Measurements from ENCODE around the gene SLC25A47. TPM values are rescaled to one million over a fixed set of nuclear protein-coding genes. Genes with fewer than 3 reads are reported as not detected.
A peak's percentile ranks its signal among the peaks of the same experiment; 100 is the strongest.

SLC25A47 gene
- total and polyA plus RNA-seq, 2 of the 4 experiments (the other 2 are of a cell fraction), result not detected

DNA sequence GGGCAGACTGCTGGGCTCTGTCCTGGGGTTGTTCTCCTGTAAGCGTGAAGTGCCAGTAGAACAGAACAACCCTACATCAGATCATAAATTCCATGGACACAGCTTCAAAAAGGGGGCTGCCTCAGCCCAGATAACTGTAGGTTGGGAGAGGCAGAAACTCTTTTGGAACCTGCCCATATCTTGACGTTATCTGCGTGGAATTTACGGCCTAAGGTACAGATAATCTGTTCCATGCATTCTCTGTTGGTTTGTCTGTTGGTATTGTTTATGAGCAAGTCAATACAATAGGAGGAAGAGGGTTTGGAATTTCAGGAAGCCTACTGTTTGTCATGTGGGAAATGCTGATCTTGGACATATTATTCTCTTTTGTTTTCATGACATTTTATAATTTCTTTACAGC is 36.7 kb downstream of the SLC25A47 start:
- Histone ChIP-seq H2BK20ac (ENCODE audit: low read depth, low read length) (no peak overlapping the region), H2AK9ac (replicated peaks; ENCODE audit: low read depth, low read length, poor library complexity) (no peak overlapping the region), H4K8ac (ENCODE audit: low read depth in 2 of 2, low read length in 2 of 2) (no peak overlapping the region), H3K79me1 (ENCODE audit: low read depth in 1 of 2, low read length in 2 of 2) (peaks cover 10 to 56% of the 10 kb centered on the region in 2 experiments), H2AFZ (replicated peaks; ENCODE audit: low read length, poor library complexity) (no peak overlapping the region), H2AK5ac (ENCODE audit: low read depth, low read length) (no peak overlapping the region), H3K27ac (ENCODE audit: insufficient read depth, low read length) (no peak overlapping the region), H3K9ac (ENCODE audit: low read depth, low read length) (no peak overlapping the region), H2BK15ac (ENCODE audit: low read depth, low read length) (no peak overlapping the region), H2BK5ac (ENCODE audit: low read depth, low read length, poor library complexity, severe bottlenecking) (no peak overlapping the region), H4K20me1 (ENCODE audit: insufficient read depth, low read length) (peaks cover 9% of the 10 kb centered on the region; the same call in 1 of the 2 replicates), H3K23ac (ENCODE audit: low read depth, low read length) (no peak overlapping the region), H3K14ac (replicated peaks; ENCODE audit: low read depth, low read length) (no peak overlapping the region), H3K36me3 (ENCODE audit: control insufficient read depth, insufficient read depth, low read length) (peaks cover 41% of the 10 kb centered on the region), H3K4ac (ENCODE audit: low read depth, low read length) (no peak overlapping the region), H3K27me3 (ENCODE audit: control insufficient read depth, insufficient read depth, low read length) (no peaks in the 10 kb centered on the region), H3K9me3 (ENCODE audit: control insufficient read depth, insufficient read depth, low read length) (no peaks in the 10 kb centered on the region), H2BK120ac (ENCODE audit: low read depth, low read length) (no peak overlapping the region), H3K9me1 (ENCODE audit: insufficient read depth, low read length) (peaks cover 18% of the 10 kb centered on the region), H3K4me3 (ENCODE audit: insufficient read depth, low read depth, low read length) (no peak overlapping the region), H3K4me2 (ENCODE audit: low read depth, low read length) (no peak overlapping the region), H3K4me1 (ENCODE audit: control insufficient read depth, insufficient read depth, low read length) (peaks cover 25% of the 10 kb centered on the region), H3K18ac (ENCODE audit: low read depth, low read length) (no peak overlapping the region), H3K56ac (ENCODE audit: extremely low read depth, insufficient read depth, low read length) (no peak overlapping the region), H4K5ac (ENCODE audit: low read depth, low read length) (peak overlapping the region; percentile 10; the same call in 1 of the 2 replicates), H4K91ac (ENCODE audit: insufficient read depth, low read depth, low read length) (no peak overlapping the region)
- ATAC-seq (ENCODE audit: low read depth) (no peak), DNase-seq (no peak)
- no TSS peak for BruUV-seq (replicated peaks)
- 96% methylated on average over 3 of the region's 4 CpGs; no CpG with 5 or more reads in 1 of the 2 experiments for WGBS, 2 experiments (ENCODE audit: extremely low coverage in 2 of 2, insufficient read length in 1 of 2)
- dilution Hi-C loops (cut with HindIII; ENCODE audit: low sequenced_read_pairs, unreplicated experiment), result no loop called here
- ChIA-PET CTCF (no interaction called here), POLR2A (ENCODE audit: unreplicated experiment) (no interaction called here)
- TF ChIP-seq, protein P1, sequence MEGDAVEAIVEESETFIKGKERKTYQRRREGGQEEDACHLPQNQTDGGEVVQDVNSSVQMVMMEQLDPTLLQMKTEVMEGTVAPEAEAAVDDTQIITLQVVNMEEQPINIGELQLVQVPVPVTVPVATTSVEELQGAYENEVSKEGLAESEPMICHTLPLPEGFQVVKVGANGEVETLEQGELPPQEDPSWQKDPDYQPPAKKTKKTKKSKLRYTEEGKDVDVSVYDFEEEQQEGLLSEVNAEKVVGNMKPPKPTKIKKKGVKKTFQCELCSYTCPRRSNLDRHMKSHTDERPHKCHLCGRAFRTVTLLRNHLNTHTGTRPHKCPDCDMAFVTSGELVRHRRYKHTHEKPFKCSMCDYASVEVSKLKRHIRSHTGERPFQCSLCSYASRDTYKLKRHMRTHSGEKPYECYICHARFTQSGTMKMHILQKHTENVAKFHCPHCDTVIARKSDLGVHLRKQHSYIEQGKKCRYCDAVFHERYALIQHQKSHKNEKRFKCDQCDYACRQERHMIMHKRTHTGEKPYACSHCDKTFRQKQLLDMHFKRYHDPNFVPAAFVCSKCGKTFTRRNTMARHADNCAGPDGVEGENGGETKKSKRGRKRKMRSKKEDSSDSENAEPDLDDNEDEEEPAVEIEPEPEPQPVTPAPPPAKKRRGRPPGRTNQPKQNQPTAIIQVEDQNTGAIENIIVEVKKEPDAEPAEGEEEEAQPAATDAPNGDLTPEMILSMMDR (conservative IDR thresholded peaks at IDR 0.05; ENCODE audit: low read depth, low read length), result no peak
- TF ChIP-seq MXI1 (IDR thresholded peaks at IDR 0.05; ENCODE audit: borderline replicate concordance, low read depth, low read length), result no peak
- TF ChIP-seq FOS (IDR thresholded peaks at IDR 0.05; ENCODE audit: low read depth, low read length), result no peak
- TF ChIP-seq RCOR1 (IDR thresholded peaks at IDR 0.05; ENCODE audit: insufficient replicate concordance, low read length), result no peak
- TF ChIP-seq, protein P2, sequence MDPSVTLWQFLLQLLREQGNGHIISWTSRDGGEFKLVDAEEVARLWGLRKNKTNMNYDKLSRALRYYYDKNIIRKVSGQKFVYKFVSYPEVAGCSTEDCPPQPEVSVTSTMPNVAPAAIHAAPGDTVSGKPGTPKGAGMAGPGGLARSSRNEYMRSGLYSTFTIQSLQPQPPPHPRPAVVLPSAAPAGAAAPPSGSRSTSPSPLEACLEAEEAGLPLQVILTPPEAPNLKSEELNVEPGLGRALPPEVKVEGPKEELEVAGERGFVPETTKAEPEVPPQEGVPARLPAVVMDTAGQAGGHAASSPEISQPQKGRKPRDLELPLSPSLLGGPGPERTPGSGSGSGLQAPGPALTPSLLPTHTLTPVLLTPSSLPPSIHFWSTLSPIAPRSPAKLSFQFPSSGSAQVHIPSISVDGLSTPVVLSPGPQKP (IDR thresholded peaks at IDR 0.05; ENCODE audit: borderline replicate concordance, low read depth, low read length), result no peak
- no peak for TF ChIP-seq CHD1 (IDR thresholded peaks at IDR 0.05; ENCODE audit: low read depth, low read length)
- TF ChIP-seq POLR2A (IDR thresholded peaks at IDR 0.05; ENCODE audit: low read depth, low read length), result no peak
- no peak for TF ChIP-seq NFE2L2 (IDR thresholded peaks at IDR 0.05; ENCODE audit: low read depth, low read length)
- TF ChIP-seq USF2 (IDR thresholded peaks at IDR 0.05; ENCODE audit: low read depth, low read length), result no peak
- no peak for TF ChIP-seq RFX5 (IDR thresholded peaks at IDR 0.05; ENCODE audit: low read depth, low read length)
- no peak for TF ChIP-seq RAD21 (IDR thresholded peaks at IDR 0.05; ENCODE audit: low read length)
- no peak for TF ChIP-seq MAFK (IDR thresholded peaks at IDR 0.05; ENCODE audit: low read depth, low read length)
- no peak for TF ChIP-seq BHLHE40 (IDR thresholded peaks at IDR 0.05; ENCODE audit: low read depth, low read length)
- TF ChIP-seq SMC3 (IDR thresholded peaks at IDR 0.05; ENCODE audit: low read depth, low read length), result no peak
- no peak for TF ChIP-seq MAZ (IDR thresholded peaks at IDR 0.05; ENCODE audit: borderline replicate concordance, low read depth, low read length)
- in situ Hi-C loops (cut with MboI; ENCODE audit: low sequenced_read_pairs), result no loop called here
- intact Hi-C loops (cut with micrococcal nuclease), result loop anchor here (5.0 kb wide), 1 partner anchor 53 kb away; the partner anchor contains the start of gene SLC25A29
